Right lobe of liver (tissue), 4 donors: ENCODE results near the gene GABRG3.

Experiments
- POLR2A ChIP-seq: fragments of 450-650 bp; IDR thresholded peaks from one replicate; pipeline ENCODE4 v1.6.1; 2017; ENCODE audit warnings: antibody characterized with exemption, mild to moderate bottlenecking
- TF ChIP-seq, protein P1 (sequence below), 4 donors: fragments of 200-600 bp in 3 of 4; fragments of 450-650 bp in 1 of 4; IDR thresholded peaks; one replicate each; pipeline versions ENCODE4 v1.5.1 to v1.8.0; 2016 to 2022; ENCODE audit warnings: antibody characterized with exemption in 4 of 4, mild to moderate bottlenecking in 2 of 4
- donor health status: DM: no; HTN: no; CAD: no.
- donor health status: DM: no; HTN: no; CAD: no.
- donor health status: DM: no; HTN: yes; CAD: no.

DNA sequence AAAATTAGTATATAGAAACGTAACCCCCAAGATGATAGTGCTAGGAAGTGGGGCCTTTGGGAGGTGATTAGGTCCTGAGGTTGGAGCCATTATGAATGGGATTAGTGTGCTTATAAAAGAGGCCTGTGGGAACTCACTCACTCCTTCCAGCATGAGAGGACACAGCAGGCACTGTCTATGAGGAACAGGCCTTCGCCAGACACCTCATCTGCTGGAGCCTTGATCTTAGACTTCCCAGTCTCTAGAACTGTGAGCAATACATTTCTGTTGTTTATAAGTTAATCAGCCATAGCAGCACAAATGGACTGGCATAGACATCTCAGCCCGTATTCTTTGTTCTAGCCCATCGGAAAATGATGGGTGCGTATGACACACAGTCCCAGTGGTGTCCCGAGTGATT is 152.3 kb downstream of the GABRG3 start:
- TF ChIP-seq, protein P1, sequence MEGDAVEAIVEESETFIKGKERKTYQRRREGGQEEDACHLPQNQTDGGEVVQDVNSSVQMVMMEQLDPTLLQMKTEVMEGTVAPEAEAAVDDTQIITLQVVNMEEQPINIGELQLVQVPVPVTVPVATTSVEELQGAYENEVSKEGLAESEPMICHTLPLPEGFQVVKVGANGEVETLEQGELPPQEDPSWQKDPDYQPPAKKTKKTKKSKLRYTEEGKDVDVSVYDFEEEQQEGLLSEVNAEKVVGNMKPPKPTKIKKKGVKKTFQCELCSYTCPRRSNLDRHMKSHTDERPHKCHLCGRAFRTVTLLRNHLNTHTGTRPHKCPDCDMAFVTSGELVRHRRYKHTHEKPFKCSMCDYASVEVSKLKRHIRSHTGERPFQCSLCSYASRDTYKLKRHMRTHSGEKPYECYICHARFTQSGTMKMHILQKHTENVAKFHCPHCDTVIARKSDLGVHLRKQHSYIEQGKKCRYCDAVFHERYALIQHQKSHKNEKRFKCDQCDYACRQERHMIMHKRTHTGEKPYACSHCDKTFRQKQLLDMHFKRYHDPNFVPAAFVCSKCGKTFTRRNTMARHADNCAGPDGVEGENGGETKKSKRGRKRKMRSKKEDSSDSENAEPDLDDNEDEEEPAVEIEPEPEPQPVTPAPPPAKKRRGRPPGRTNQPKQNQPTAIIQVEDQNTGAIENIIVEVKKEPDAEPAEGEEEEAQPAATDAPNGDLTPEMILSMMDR (IDR thresholded peaks at IDR 0.05), result no peak
- TF ChIP-seq POLR2A, result no peak
